HCT116 (cell line): ENCODE results near the gene TRMT2A. TPM values are rescaled to one million over a fixed set of nuclear protein-coding genes. Genes with fewer than 3 reads are reported as not detected.

Source experiments
- ATAC-seq: fragments of 200-7000 bp; cut with Tn5 transposase; 2 replicates; pipeline ENCODE4 v1.9.1; 2020; ENCODE audit warnings: mild to moderate bottlenecking, moderate library complexity
- BruUV-seq: library from RNA; stranded (reverse); fragments of 400-500 nt; replicated peaks from 2 replicates; lab custom pipeline; 2021; lab: Mats Ljungman, UMichigan
- CTCF ChIA-PET: fragments of 300-600 bp; sonication (Branson Sonifier 250); formaldehyde crosslinking; loops from one replicate; lab custom pipeline; 2021; ENCODE audit warnings: antibody characterized with exemption; lab: Charles Lee
- POLR2A ChIA-PET: fragments of 300-600, 350-600 bp; sonication (Branson Sonifier 250); formaldehyde crosslinking; loops from one replicate; lab custom pipeline; 2021; ENCODE audit warnings: antibody characterized with exemption; lab: Charles Lee
- RAD21 ChIA-PET, 2 experiments: fragments of 300-600 bp; sonication (Branson Sonifier 250); formaldehyde crosslinking; loops; one replicate each; lab custom pipeline; 2023; ENCODE audit warnings: low total read pairs in 2 of 2; ENCODE audit not compliant: uncharacterized antibody in 2 of 2, unreplicated experiment in 2 of 2, low non-redundant PET in 1 of 2; lab: Charles Lee
- DNase-seq: peaks from one replicate; pipeline ENCODE4 v3.0.0-alpha.2; 2010; ENCODE audit warnings: low read depth, low spot score
- H2AFZ ChIP-seq: fragments of 200-600 bp; shearing (Covaris generic), sonication (generic); 2 replicates; pipeline ENCODE4 v1.6.1; 2017; ENCODE audit warnings: low read depth, mixed run types, mixed read lengths, antibody characterized with exemption, low read length; ENCODE audit not compliant: poor library complexity, severe bottlenecking
- H3K27ac ChIP-seq: 2 replicates; pipeline ENCODE4 v1.5.1; 2012; ENCODE audit warnings: low read depth, low read length
- H3K27me3 ChIP-seq: fragments of 200-600 bp; sonication (generic); 2 replicates; pipeline ENCODE4 v1.6.1; 2016; ENCODE audit warnings: mixed run types, low read length, mixed read lengths; ENCODE audit not compliant: insufficient read depth
- H3K36me3 ChIP-seq, 2 experiments: fragments of 200-500 bp in 1 of 2; fragments of 200-600 bp in 1 of 2; sonication (Bioruptor generic) in 1 of 2; sonication (generic) in 1 of 2; 2 replicates each; pipeline versions ENCODE4 v1.5.1 to v1.6.1; 2014 to 2016; ENCODE audit warnings: low read length in 2 of 2, inconsistent platforms in 1 of 2, mixed read lengths in 1 of 2, mixed run types in 1 of 2; ENCODE audit not compliant: insufficient read depth in 2 of 2, control insufficient read depth in 1 of 2
- H3K4me1 ChIP-seq, 2 experiments: fragments of 200-600 bp in 1 of 2; sonication (generic) in 1 of 2; 2 replicates each; pipeline versions ENCODE4 v1.5.1 to v1.6.1; 2012 to 2017; ENCODE audit warnings: low read length in 2 of 2, inconsistent platforms in 1 of 2, mild to moderate bottlenecking in 1 of 2, mixed read lengths in 1 of 2, mixed run types in 1 of 2, moderate library complexity in 1 of 2; ENCODE audit not compliant: insufficient read depth in 2 of 2, control insufficient read depth in 1 of 2
- H3K4me2 ChIP-seq: fragments of 200-600 bp; sonication (generic); 2 replicates; pipeline ENCODE4 v1.6.1; 2017; ENCODE audit warnings: mixed run types, low read length, mixed read lengths
- H3K4me3 ChIP-seq, 2 experiments: fragments of 200-600 bp in 1 of 2; sonication (generic) in 1 of 2; replicated peaks in 1 of 2; 2 replicates each; pipeline ENCODE4 v1.5.1; 2011 to 2016; ENCODE audit warnings: low read length in 2 of 2, control low read depth in 1 of 2, low read depth in 1 of 2, mild to moderate bottlenecking in 1 of 2, mixed read lengths in 1 of 2, mixed run types in 1 of 2
- H3K79me2 ChIP-seq: fragments of 200-600 bp; sonication (generic); 2 replicates; pipeline ENCODE4 v1.6.1; 2017; ENCODE audit warnings: mild to moderate bottlenecking, mixed run types, low read length, moderate library complexity, mixed read lengths; ENCODE audit not compliant: insufficient read depth
- H3K9ac ChIP-seq: fragments of 200-600 bp; sonication (generic); 2 replicates; pipeline ENCODE4 v1.6.1; 2016; ENCODE audit warnings: low read length, mixed read lengths
- H3K9me2 ChIP-seq: fragments of 200-600 bp; sonication (generic), shearing (Covaris generic); 2 replicates; pipeline ENCODE4 v1.6.1; 2017; ENCODE audit warnings: mixed run types, mild to moderate bottlenecking, moderate library complexity; ENCODE audit not compliant: insufficient read depth
- H3K9me3 ChIP-seq, 2 experiments: fragments of 200-500 bp in 1 of 2; fragments of 200-600 bp in 1 of 2; sonication (Bioruptor generic) in 1 of 2; sonication (generic) in 1 of 2; 2 replicates each; pipeline ENCODE4 v1.6.1; 2014 to 2017; ENCODE audit warnings: low read length in 2 of 2, mixed read lengths in 2 of 2, inconsistent platforms in 1 of 2, low read depth in 1 of 2, mild to moderate bottlenecking in 1 of 2, mixed run types in 1 of 2, moderate library complexity in 1 of 2; ENCODE audit not compliant: control insufficient read depth in 1 of 2, insufficient read depth in 1 of 2
- H4K20me1 ChIP-seq: fragments of 200-600 bp; sonication (generic), shearing (Covaris generic); 2 replicates; pipeline ENCODE4 v1.6.1; 2017; ENCODE audit warnings: mixed run types, mild to moderate bottlenecking, moderate library complexity; ENCODE audit not compliant: insufficient read depth
- ATF3 ChIP-seq: IDR thresholded peaks from 2 replicates; pipeline ENCODE4 v1.6.1; 2012
- CEBPB ChIP-seq: IDR thresholded peaks from 2 replicates; pipeline ENCODE4 v1.6.1; 2012; ENCODE audit warnings: low read depth
- CTCF ChIP-seq, 3 experiments: fragments of 200-600 bp in 1 of 3; sonication (generic) in 1 of 3; IDR thresholded peaks in 2 of 3; conservative IDR thresholded peaks in 1 of 3; 2 replicates each; pipeline ENCODE4 v1.5.1; 2012 to 2017; ENCODE audit warnings: low read depth in 2 of 3, low read length in 2 of 3, antibody characterized with exemption in 1 of 3, borderline replicate concordance in 1 of 3, control low read depth in 1 of 3, mild to moderate bottlenecking in 1 of 3, mixed read lengths in 1 of 3, mixed run types in 1 of 3, moderate library complexity in 1 of 3; ENCODE audit not compliant: insufficient read depth in 1 of 3
- ELF1 ChIP-seq: IDR thresholded peaks from 2 replicates; pipeline ENCODE4 v1.6.1; 2012; ENCODE audit warnings: low read depth, borderline replicate concordance
- EZH2 ChIP-seq: fragments of 200-600 bp; sonication (generic); IDR thresholded peaks from 2 replicates; pipeline ENCODE4 v1.6.1; 2017; ENCODE audit warnings: antibody characterized with exemption, mixed run types
- EZH2phosphoT487 ChIP-seq: fragments of 200-600 bp; IDR thresholded peaks from 2 replicates; pipeline ENCODE4 v1.6.1; 2018; ENCODE audit warnings: antibody characterized with exemption, borderline replicate concordance
- FOSL1 ChIP-seq: IDR thresholded peaks from 2 replicates; pipeline ENCODE4 v1.6.1; 2012; ENCODE audit warnings: low read depth
- JUND ChIP-seq: IDR thresholded peaks from 2 replicates; pipeline ENCODE4 v1.6.1; 2012
- POLR2A ChIP-seq: IDR thresholded peaks from 2 replicates; pipeline ENCODE4 v1.7.0; 2011; ENCODE audit warnings: borderline replicate concordance; ENCODE audit not compliant: insufficient read depth, insufficient read length; ENCODE audit errors: extremely low read depth
- SIN3A ChIP-seq: IDR thresholded peaks from 2 replicates; pipeline ENCODE4 v1.6.1; 2012; ENCODE audit warnings: low read depth
- SP1 ChIP-seq: IDR thresholded peaks from 2 replicates; pipeline ENCODE4 v1.6.1; 2012; ENCODE audit warnings: low read depth
- SRF ChIP-seq: IDR thresholded peaks from 2 replicates; pipeline ENCODE4 v1.6.1; 2012; ENCODE audit warnings: low read depth
- TCF7L2 ChIP-seq: IDR thresholded peaks from 2 replicates; pipeline ENCODE4 v1.7.0; 2011; ENCODE audit warnings: borderline replicate concordance, inconsistent platforms; ENCODE audit not compliant: insufficient read depth, insufficient read length; ENCODE audit errors: extremely low read depth
- ZBTB33 ChIP-seq: IDR thresholded peaks from 2 replicates; pipeline ENCODE4 v1.6.1; 2011; ENCODE audit warnings: mild to moderate bottlenecking, low read length, moderate library complexity; ENCODE audit not compliant: insufficient replicate concordance; ENCODE audit errors: extremely low read depth
- intact Hi-C: fragments of 100-400 bp; cut with micrococcal nuclease; formaldehyde crosslinking; loops from 2 replicates; pipeline ENCODE4 v1.10.0; 2022
- total RNA-seq: library from RNA; stranded (reverse); gene quantifications from one replicate; pipeline ENCODE4 v1.2.1, GENCODE V29; 2021; ENCODE audit not compliant: unreplicated experiment

TRMT2A gene
- total RNA-seq, 1 experiment from 2014 or later, result 67.3 TPM

GRCh38 chr22:20096574-20097420, 20.2 kb downstream of the TRMT2A start:
- Histone ChIP-seq H3K27me3 (no peaks in the 10 kb centered on the region), H3K27ac (no peak overlapping the region), H4K20me1 (no peaks in the 10 kb centered on the region), H3K9ac (no peak overlapping the region), H3K9me3 (no peaks in the 10 kb centered on the region), H2AFZ (no peak overlapping the region), H3K9me2 (no peaks in the 10 kb centered on the region), H3K4me1 (no peaks in the 10 kb centered on the region), H3K79me2 (peaks cover 84% of the 10 kb centered on the region), H3K4me2 (no peak overlapping the region), H3K4me3 (no peak overlapping the region), H3K36me3 (peaks cover 72 to 83% of the 10 kb centered on the region in 2 experiments)
- no TSS peak for BruUV-seq
- CTCF ChIA-PET, result no interaction called here
- DNase-seq, result no peak
- POLR2A ChIA-PET, result no interaction called here
- TF ChIP-seq EZH2phosphoT487 (no peak), ATF3 (no peak), ZBTB33 (no peak)
- ATAC-seq, result no peak
- intact Hi-C loops, result no loop called here
- RAD21 ChIA-PET, result no interaction called here

- Histone ChIP-seq H4K20me1 (no peaks in the 10 kb centered on the region), H3K9ac (no peak overlapping the region), H3K4me2 (no peak overlapping the region), H3K79me2 (peaks cover 76% of the 10 kb centered on the region), H3K27me3 (no peaks in the 10 kb centered on the region), H3K36me3 (peaks cover 78 to 86% of the 10 kb centered on the region in 2 experiments), H3K4me3 (no peak overlapping the region), H3K4me1 (no peaks in the 10 kb centered on the region), H2AFZ (no peak overlapping the region), H3K27ac (no peak overlapping the region), H3K9me3 (no peaks in the 10 kb centered on the region), H3K9me2 (no peaks in the 10 kb centered on the region)
- POLR2A ChIA-PET, result no interaction called here
- BruUV-seq, result no TSS peak
- RAD21 ChIA-PET, result no interaction called here
- intact Hi-C loops, result no loop called here
- CTCF ChIA-PET, result no interaction called here
- ATAC-seq (no peak), DNase-seq (no peak)
- TF ChIP-seq EZH2phosphoT487, result no peak
- no peak for TF ChIP-seq JUND
- no peak for TF ChIP-seq FOSL1
- TF ChIP-seq SIN3A, result no peak
- TF ChIP-seq EZH2, result no peak
- no peak for TF ChIP-seq CEBPB
- TF ChIP-seq SRF, result no peak
- TF ChIP-seq CTCF (IDR thresholded peaks at IDR 0.05 in 2 of 3, conservative IDR thresholded peaks at IDR 0.05 in 1 of 3; ENCODE audit: borderline replicate concordance in 1 of 3, insufficient read depth in 1 of 3, low read depth in 2 of 3, low read length in 2 of 3), result no peak
- TF ChIP-seq ATF3, result no peak
- no peak for TF ChIP-seq SP1
- TF ChIP-seq ELF1, result no peak
- TF ChIP-seq TCF7L2, result no peak
- no peak for TF ChIP-seq POLR2A
Observed at GRCh38 chr22:20095521-20095920, 21.5 kb downstream of the TRMT2A start.
